ENCODE measurements around the gene TMPRSS9. TPM values are rescaled to one million over a fixed set of nuclear protein-coding genes. Genes with fewer than 3 reads are reported as not detected.

TMPRSS9 gene
- total and polyA plus RNA-seq, 2 experiments from 2014 or later, result 0.28 TPM; not detected in 1

- no peak overlapping the region for H3K9ac ChIP-seq
- H3K36me3 ChIP-seq (ENCODE audit: low read depth), result no peaks in the 10 kb centered on the region
- H3K9me3 ChIP-seq (ENCODE audit: low read depth), result no peaks in the 10 kb centered on the region
- H2AFZ ChIP-seq, result no peak overlapping the region
- H3K4me2 ChIP-seq (ENCODE audit: unreplicated experiment), result no peak overlapping the region
- no peak overlapping the region for H3K4me3 ChIP-seq
- H3K4me1 ChIP-seq (ENCODE audit: insufficient read depth), result no peaks in the 10 kb centered on the region
- H3K9me2 ChIP-seq (ENCODE audit: insufficient read depth), result no peaks in the 10 kb centered on the region
- in situ Hi-C loops (cut with MboI), result no loop called here
- DNase-seq, result no peak
- 85 to 89% methylated on average over 3 of the region's 3 CpGs for WGBS, 2 experiments (ENCODE audit: low coverage in 1 of 2, low lambda C conversion rate in 2 of 2, missing lambda C conversion rate in 2 of 2)
- H3F3A ChIP-seq (ENCODE audit: insufficient read depth), result peaks cover 16% of the 10 kb centered on the region; the same call in 1 of the 2 replicates
- no peak overlapping the region for H3K27ac ChIP-seq
- TF ChIP-seq EZH2 (IDR thresholded peaks at IDR 0.05; ENCODE audit: insufficient read depth, poor library complexity, severe bottlenecking) (no peak), EZH2phosphoT487 (IDR thresholded peaks at IDR 0.05; ENCODE audit: insufficient read depth, low read depth) (no peak)
- H3K27me3 ChIP-seq (replicated peaks; ENCODE audit: insufficient read depth), result no peaks in the 10 kb centered on the region
- H3K79me2 ChIP-seq (ENCODE audit: insufficient read depth), result peaks cover 62% of the 10 kb centered on the region
- H4K20me1 ChIP-seq (ENCODE audit: insufficient read depth), result no peaks in the 10 kb centered on the region; the same call in 1 of the 2 replicates
Observed at GRCh38 chr19:2335848-2336247, 24.2 kb upstream of the TMPRSS9 start.

- Histone ChIP-seq H4K20me1 (ENCODE audit: insufficient read depth) (no peaks in the 10 kb centered on the region; the same call in 1 of the 2 replicates), H3F3A (ENCODE audit: insufficient read depth) (peaks cover 16% of the 10 kb centered on the region; the same call in 1 of the 2 replicates), H3K4me3 (no peak overlapping the region), H3K27me3 (replicated peaks; ENCODE audit: insufficient read depth) (no peaks in the 10 kb centered on the region), H3K79me2 (ENCODE audit: insufficient read depth) (peaks cover 53% of the 10 kb centered on the region), H3K9me3 (ENCODE audit: low read depth) (no peaks in the 10 kb centered on the region), H3K9ac (no peak overlapping the region), H3K4me1 (ENCODE audit: insufficient read depth) (no peaks in the 10 kb centered on the region), H3K27ac (no peak overlapping the region), H3K4me2 (ENCODE audit: unreplicated experiment) (no peak overlapping the region), H3K9me2 (ENCODE audit: insufficient read depth) (no peaks in the 10 kb centered on the region), H3K36me3 (ENCODE audit: low read depth) (no peaks in the 10 kb centered on the region), H2AFZ (no peak overlapping the region)
- DNase-seq, result no peak
- TF ChIP-seq EZH2 (IDR thresholded peaks at IDR 0.05; ENCODE audit: insufficient read depth, poor library complexity, severe bottlenecking) (no peak), EZH2phosphoT487 (IDR thresholded peaks at IDR 0.05; ENCODE audit: insufficient read depth, low read depth) (no peak)
- WGBS, 2 experiments (ENCODE audit: low coverage in 1 of 2, low lambda C conversion rate in 2 of 2, missing lambda C conversion rate in 2 of 2), result 91 to 93% methylated on average over 22 to 31 of the region's 33 CpGs
- in situ Hi-C loops (cut with MboI), result no loop called here
Observed at GRCh38 chr19:2336528-2337328, 23.3 kb upstream of the TMPRSS9 start.

- no peaks in the 10 kb centered on the region; the same call in 1 of the 2 replicates for H4K20me1 ChIP-seq (ENCODE audit: insufficient read depth)
- no peaks in the 10 kb centered on the region for H3K4me1 ChIP-seq (ENCODE audit: insufficient read depth)
- no peaks in the 10 kb centered on the region for H3K9me2 ChIP-seq (ENCODE audit: insufficient read depth)
- H3K27me3 ChIP-seq (replicated peaks; ENCODE audit: insufficient read depth), result no peaks in the 10 kb centered on the region
- H3K79me2 ChIP-seq (ENCODE audit: insufficient read depth), result peaks cover 47% of the 10 kb centered on the region
- H3K9ac ChIP-seq, result no peak overlapping the region
- peaks cover 16% of the 10 kb centered on the region; the same call in 1 of the 2 replicates for H3F3A ChIP-seq (ENCODE audit: insufficient read depth)
- WGBS, 2 experiments (ENCODE audit: low coverage in 1 of 2, low lambda C conversion rate in 2 of 2, missing lambda C conversion rate in 2 of 2), result 62 to 68% methylated on average over 15 to 19 of the region's 19 CpGs
- no peak overlapping the region for H3K4me2 ChIP-seq (ENCODE audit: unreplicated experiment)
- H3K36me3 ChIP-seq (ENCODE audit: low read depth), result no peaks in the 10 kb centered on the region
- no peak overlapping the region for H2AFZ ChIP-seq
- no peak overlapping the region for H3K27ac ChIP-seq
- no peak overlapping the region for H3K4me3 ChIP-seq
- in situ Hi-C loops (cut with MboI), result no loop called here
- no peak for TF ChIP-seq EZH2 (IDR thresholded peaks at IDR 0.05; ENCODE audit: insufficient read depth, poor library complexity, severe bottlenecking)
- no peak for TF ChIP-seq EZH2phosphoT487 (IDR thresholded peaks at IDR 0.05; ENCODE audit: insufficient read depth, low read depth)
- no peaks in the 10 kb centered on the region for H3K9me3 ChIP-seq (ENCODE audit: low read depth)
- peak; percentile 47 for DNase-seq
Observed at GRCh38 chr19:2337329-2337707, 22.7 kb upstream of the TMPRSS9 start.

GRCh38 chr19:2338055-2338615, 21.9 kb upstream of the TMPRSS9 start:
- Histone ChIP-seq H3F3A (ENCODE audit: insufficient read depth) (peaks cover 16% of the 10 kb centered on the region; the same call in 1 of the 2 replicates), H3K36me3 (ENCODE audit: low read depth) (no peaks in the 10 kb centered on the region), H3K27me3 (replicated peaks; ENCODE audit: insufficient read depth) (no peaks in the 10 kb centered on the region), H3K27ac (no peak overlapping the region), H3K4me1 (ENCODE audit: insufficient read depth) (no peaks in the 10 kb centered on the region), H3K9ac (no peak overlapping the region), H2AFZ (no peak overlapping the region), H4K20me1 (ENCODE audit: insufficient read depth) (no peaks in the 10 kb centered on the region; the same call in 1 of the 2 replicates), H3K9me2 (ENCODE audit: insufficient read depth) (no peaks in the 10 kb centered on the region), H3K9me3 (ENCODE audit: low read depth) (no peaks in the 10 kb centered on the region), H3K4me3 (no peak overlapping the region), H3K79me2 (ENCODE audit: insufficient read depth) (peaks cover 41% of the 10 kb centered on the region), H3K4me2 (ENCODE audit: unreplicated experiment) (no peak overlapping the region)
- in situ Hi-C loops (cut with MboI), result no loop called here
- no peak for DNase-seq
- TF ChIP-seq EZH2phosphoT487 (IDR thresholded peaks at IDR 0.05; ENCODE audit: insufficient read depth, low read depth) (no peak), EZH2 (IDR thresholded peaks at IDR 0.05; ENCODE audit: insufficient read depth, poor library complexity, severe bottlenecking) (no peak)
- WGBS, 2 experiments (ENCODE audit: low coverage in 1 of 2, low lambda C conversion rate in 2 of 2, missing lambda C conversion rate in 2 of 2), result 92 to 95% methylated on average over 20 to 21 of the region's 21 CpGs

All from GM23248 (cell line).